Erythroblast (primary cell): ENCODE measurements around the gene OR1E1.
"Not testable (repeated sequence)": the region's sequence is repeated elsewhere in the genome, so short reads cannot be mapped to it uniquely, and the experiment has no call there.

Source experiments
- GATA1 ChIP-seq: IDR thresholded peaks from 2 replicates; pipeline ENCODE4 v1.6.1; 2011; ENCODE audit warnings: low read depth, mild to moderate bottlenecking, control low read depth, low read length, moderate library complexity
- POLR2A ChIP-seq: IDR thresholded peaks from 2 replicates; pipeline ENCODE4 v1.6.1; 2011; ENCODE audit warnings: mild to moderate bottlenecking, low read length

DNA sequence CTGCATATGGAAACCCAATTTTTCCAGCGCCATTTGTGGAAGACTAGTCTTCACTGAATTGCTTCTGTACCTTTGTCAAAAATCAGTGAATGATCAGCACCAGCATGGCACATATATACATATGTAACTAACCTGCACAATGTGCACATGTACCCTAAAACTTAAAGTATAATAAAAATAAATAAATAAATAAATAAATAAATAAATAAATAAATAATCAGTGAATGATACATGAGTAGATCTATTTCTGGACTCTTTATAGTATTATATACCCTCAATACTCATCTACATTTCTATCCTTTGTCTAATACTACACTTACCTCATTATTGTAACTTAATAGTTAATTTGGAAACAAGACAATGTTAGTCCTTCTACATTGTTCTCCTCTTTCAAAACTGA, 5.6 kb upstream of the OR1E1 start:
- not testable (repeated sequence) for TF ChIP-seq POLR2A, GATA1
